ENCODE results near the gene MEN1. TPM values are rescaled to one million over a fixed set of nuclear protein-coding genes. Genes with fewer than 3 reads are reported as not detected.

MEN1 gene
- total and polyA plus RNA-seq, 2 of the 13 experiments (the other 11 are each of a cell fraction or from before 2014, with no cell fraction given) = 20.5 to 27.3 TPM

GRCh38 chr11:64788321-64789215 lies 21.8 kb downstream of the MEN1 start:
- H3K4me1 ChIP-seq (ENCODE audit: insufficient read depth, low read length) = 0 out of 2 replicates have a peak, but pooled peaks cover 3% of the 10 kb centered on the region
- BruUV-seq (replicated peaks) = no TSS peak
- H3K36me3 ChIP-seq (replicated peaks in 1 of 2; ENCODE audit: control insufficient read depth in 1 of 2, insufficient read depth in 2 of 2, low read length in 2 of 2) = no peaks in the 10 kb centered on the region
- H3K9me3 ChIP-seq (ENCODE audit: low read length) = no peaks in the 10 kb centered on the region
- TF ChIP-seq ZNF326 (CRISPR knock-in tag; IDR thresholded peaks at IDR 0.05; ENCODE audit: borderline replicate concordance) (no peak), HOXA7 (CRISPR knock-in tag; IDR thresholded peaks at IDR 0.05) (no peak), TOPORS (CRISPR knock-in tag; IDR thresholded peaks at IDR 0.05) (no peak), ZNF543 (CRISPR knock-in tag; IDR thresholded peaks at IDR 0.05) (no peak), ZNF382 (CRISPR knock-in tag; IDR thresholded peaks at IDR 0.05; ENCODE audit: borderline replicate concordance) (no peak), ZKSCAN5 (CRISPR knock-in tag; IDR thresholded peaks at IDR 0.05) (no peak), HMG20A (CRISPR knock-in tag; IDR thresholded peaks at IDR 0.05; ENCODE audit: borderline replicate concordance) (no peak), ZNF556 (CRISPR knock-in tag; IDR thresholded peaks at IDR 0.05; ENCODE audit: borderline replicate concordance) (no peak)
- no peak for FAIRE-seq
- intact Hi-C loops (cut with micrococcal nuclease; ENCODE audit: unreplicated experiment) = loop anchor here (10.0 kb wide), 1 partner anchor 56 kb away; the partner anchor contains the start of gene CDC42BPG
- no peak overlapping the region for H3K27ac ChIP-seq (ENCODE audit: extremely low read length, insufficient read depth, low read length)
- H3K27me3 ChIP-seq (ENCODE audit: control insufficient read depth in 1 of 2, insufficient read depth in 2 of 2, low read length in 2 of 2) = no peaks in the 10 kb centered on the region
- in situ Hi-C loops (cut with HindIII; ENCODE audit: extremely low pct_ligation_motif_present, low pct_unique_long_range_greater_than_20kb) = loop anchor here (5.0 kb wide), 1 partner anchor 104 kb away; no protein-coding TSS in a partner anchor
- H3K4me3 ChIP-seq (replicated peaks in 1 of 3; ENCODE audit: insufficient read depth in 1 of 3, low read depth in 2 of 3, low read length in 3 of 3) = no peak overlapping the region
- H3K4me2 ChIP-seq (ENCODE audit: low read depth, low read length) = no peak overlapping the region
- no peak for DNase-seq (ENCODE audit: low spot score)
- CTCF ChIA-PET (ENCODE audit: low intra/inter-chr PET ratio, low total read pairs) = interaction anchor here (1.1 to 1.5 kb wide), 2 partner anchors 59 to 60 kb away, joined by 3 to 7 read pairs; no protein-coding TSS in a partner anchor
- no peak overlapping the region for H3K9ac ChIP-seq (ENCODE audit: insufficient read depth, low read depth, low read length)
- no peak overlapping the region for H2AFZ ChIP-seq (ENCODE audit: low read length)
- 84% methylated on average over 7 of the region's 9 CpGs for WGBS (ENCODE audit: low lambda C conversion rate)
- no peaks in the 10 kb centered on the region for H3K79me2 ChIP-seq (ENCODE audit: insufficient read depth, low read length)
- no peak; the same call in 2 of the 3 replicates for ATAC-seq
- no peaks in the 10 kb centered on the region for H4K20me1 ChIP-seq (ENCODE audit: insufficient read depth, low read length)
- POLR2A ChIA-PET = interaction anchor here (1.0 kb wide), 1 partner anchor 10 kb away, joined by 6 read pairs; the partner anchor contains the start of gene SF1

All from HepG2 (cell line).